SU-DHL-6 (cell line): Measurements from ENCODE around the gene MLXIPL.

ENCODE experiments used
- CTCF ChIP-seq: fragments of 200-600 bp; sonication (generic); IDR thresholded peaks from one replicate; pipeline ENCODE4 v1.5.1; 2017; ENCODE audit warnings: antibody characterized with exemption, mild to moderate bottlenecking, low read length, moderate library complexity; ENCODE audit not compliant: insufficient read depth, poor library complexity, severe bottlenecking
- EZH2phosphoT487 ChIP-seq: fragments of 200-600 bp; sonication (generic), shearing (Covaris generic); conservative IDR thresholded peaks from 2 replicates; pipeline ENCODE4 v1.6.1; 2018; ENCODE audit warnings: mild to moderate bottlenecking, antibody characterized with exemption, low read length, moderate library complexity, mixed read lengths

GRCh38 chr7:73578342-73579128, 45.8 kb downstream of the MLXIPL start, which contains the start of gene TBL2:
- no peak for TF ChIP-seq CTCF
- no peak for TF ChIP-seq EZH2phosphoT487
